Measurements from ENCODE around the gene GSG1.

DNA sequence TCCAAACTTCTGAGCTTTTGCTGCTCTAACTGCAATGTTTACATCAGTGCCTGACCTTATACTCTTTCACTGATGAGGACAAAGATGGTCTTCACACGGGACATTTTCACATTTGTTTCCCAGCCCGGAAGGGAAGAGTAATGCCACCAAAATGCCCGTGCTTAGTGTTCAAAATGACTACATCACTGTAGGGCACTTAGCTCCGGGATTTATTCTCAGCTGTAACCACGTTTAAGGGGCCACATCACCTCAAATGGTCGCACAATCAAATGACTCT, 2.9 kb downstream of the GSG1 start:
- TF ChIP-seq, protein P1, sequence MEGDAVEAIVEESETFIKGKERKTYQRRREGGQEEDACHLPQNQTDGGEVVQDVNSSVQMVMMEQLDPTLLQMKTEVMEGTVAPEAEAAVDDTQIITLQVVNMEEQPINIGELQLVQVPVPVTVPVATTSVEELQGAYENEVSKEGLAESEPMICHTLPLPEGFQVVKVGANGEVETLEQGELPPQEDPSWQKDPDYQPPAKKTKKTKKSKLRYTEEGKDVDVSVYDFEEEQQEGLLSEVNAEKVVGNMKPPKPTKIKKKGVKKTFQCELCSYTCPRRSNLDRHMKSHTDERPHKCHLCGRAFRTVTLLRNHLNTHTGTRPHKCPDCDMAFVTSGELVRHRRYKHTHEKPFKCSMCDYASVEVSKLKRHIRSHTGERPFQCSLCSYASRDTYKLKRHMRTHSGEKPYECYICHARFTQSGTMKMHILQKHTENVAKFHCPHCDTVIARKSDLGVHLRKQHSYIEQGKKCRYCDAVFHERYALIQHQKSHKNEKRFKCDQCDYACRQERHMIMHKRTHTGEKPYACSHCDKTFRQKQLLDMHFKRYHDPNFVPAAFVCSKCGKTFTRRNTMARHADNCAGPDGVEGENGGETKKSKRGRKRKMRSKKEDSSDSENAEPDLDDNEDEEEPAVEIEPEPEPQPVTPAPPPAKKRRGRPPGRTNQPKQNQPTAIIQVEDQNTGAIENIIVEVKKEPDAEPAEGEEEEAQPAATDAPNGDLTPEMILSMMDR (IDR thresholded peaks at IDR 0.05): no peak
- TF ChIP-seq ZFX (IDR thresholded peaks at IDR 0.05; ENCODE audit: borderline replicate concordance): no peak

All from 22Rv1 (cell line).